Measurements from ENCODE around the gene DNTT.

The DNTT gene

DNA sequence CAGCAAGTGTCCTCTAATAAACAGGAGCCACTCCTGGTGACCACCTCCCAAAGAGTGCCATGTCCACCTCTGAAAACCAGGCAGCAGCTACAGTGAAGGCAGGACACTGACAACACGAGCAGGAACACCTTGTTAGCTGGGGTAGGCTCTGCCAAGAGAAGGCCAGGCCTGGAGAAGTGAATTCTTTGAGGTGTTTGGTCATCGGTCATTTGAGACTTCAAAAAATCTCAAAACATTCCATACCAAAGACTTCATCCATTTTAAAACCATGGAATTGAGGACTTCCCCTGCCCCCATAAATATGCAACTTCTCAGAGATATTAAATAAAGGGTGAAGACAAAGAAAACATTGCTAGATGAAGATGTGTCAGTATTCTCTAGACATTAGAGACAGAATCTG lies 82.9 kb downstream of the DNTT start:
- no peak for DNase-seq

DNA sequence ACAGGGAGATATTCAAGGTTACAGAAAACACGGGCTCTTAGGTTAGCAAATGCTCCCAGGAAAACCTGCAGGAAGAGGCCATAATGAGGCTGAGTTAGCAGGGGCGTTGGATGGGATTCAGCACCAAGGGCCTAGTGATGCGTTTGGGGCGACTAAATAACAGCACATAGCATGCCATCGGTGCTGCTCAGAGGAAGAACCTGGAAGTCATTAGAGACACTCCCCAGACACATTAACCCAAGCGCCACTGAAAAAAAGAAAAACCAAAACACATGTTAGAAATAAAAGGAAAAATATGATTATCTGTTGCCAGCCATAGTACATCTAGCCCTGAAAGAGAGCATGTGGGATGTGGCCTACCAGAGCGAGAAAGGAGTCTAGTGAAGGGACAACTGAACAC lies 83.4 kb downstream of the DNTT start:
- no peak for DNase-seq
